Natural killer cell (primary cell): ENCODE measurements around the gene GPR152. TPM values are rescaled to one million over a fixed set of nuclear protein-coding genes. Genes with fewer than 3 reads are reported as not detected.
"Not testable (repeated sequence)": the region's sequence is repeated elsewhere in the genome, so short reads cannot be mapped to it uniquely, and the experiment has no call there.

Source experiments
- ATAC-seq, 3 donors: fragments of 150-1000 bp in 2 of 3; fragments of 200-7000 bp in 1 of 3; cut with Tn5 transposase; 1 replicate in 1 of 3; 2 replicates in 2 of 3; pipeline ENCODE4 v1.10.0; 2021; ENCODE audit warnings: mild to moderate bottlenecking in 2 of 3, moderate library complexity in 2 of 3
- DNase-seq, 2 donors: peaks; one replicate each; pipeline versions ENCODE4 v3.0.0 to v3.0.0-alpha.2; 2013 to 2021; ENCODE audit warnings: mixed read lengths in 1 of 2
- H3K27ac ChIP-seq: one replicate; pipeline ENCODE4 v1.5.1; 2013; ENCODE audit warnings: mild to moderate bottlenecking, low read length
- H3K27me3 ChIP-seq: one replicate; pipeline ENCODE4 v1.6.1; 2013; ENCODE audit warnings: low read length; ENCODE audit not compliant: control insufficient read depth, insufficient read depth
- H3K36me3 ChIP-seq: one replicate; pipeline ENCODE4 v1.6.1; 2013; ENCODE audit warnings: low read length; ENCODE audit not compliant: control insufficient read depth, insufficient read depth
- H3K4me1 ChIP-seq: one replicate; pipeline ENCODE4 v1.6.1; 2013; ENCODE audit warnings: low read length; ENCODE audit not compliant: control insufficient read depth, insufficient read depth
- H3K4me3 ChIP-seq: one replicate; pipeline ENCODE4 v1.5.1; 2013; ENCODE audit warnings: low read length
- H3K9me3 ChIP-seq: one replicate; pipeline ENCODE4 v1.6.1; 2013; ENCODE audit warnings: low read length; ENCODE audit not compliant: control insufficient read depth, insufficient read depth
- H3K27ac Mint-ChIP-seq, 2 donors: one replicate each; pipeline ENCODE4 v1.8.0; 2022; ENCODE audit warnings: mild to moderate bottlenecking in 2 of 2, mixed read lengths in 2 of 2, moderate library complexity in 1 of 2
- H3K27me3 Mint-ChIP-seq, 2 donors: one replicate each; pipeline ENCODE4 v1.8.0; 2022; ENCODE audit warnings: low read depth in 2 of 2, mixed read lengths in 2 of 2
- H3K36me3 Mint-ChIP-seq: one replicate; pipeline ENCODE4 v1.8.0; 2022; ENCODE audit warnings: mixed read lengths
- H3K4me1 Mint-ChIP-seq, 2 donors: one replicate each; pipeline ENCODE4 v1.8.0; 2022; ENCODE audit warnings: mixed read lengths in 2 of 2
- H3K4me3 Mint-ChIP-seq: one replicate; pipeline ENCODE4 v1.8.0; 2022; ENCODE audit warnings: mild to moderate bottlenecking, moderate library complexity, mixed read lengths
- H3K9me3 Mint-ChIP-seq, 2 donors: one replicate each; pipeline ENCODE4 v1.8.0; 2022; ENCODE audit warnings: mixed read lengths in 2 of 2
- CTCF ChIP-seq: fragments of 200-600 bp; IDR thresholded peaks from one replicate; pipeline ENCODE4 v1.8.0; 2022; ENCODE audit warnings: antibody characterized with exemption
- WGBS: methylation state at CpG from one replicate; pipeline ENCODE4 v1.1.7; 2013; ENCODE audit warnings: missing lambda C conversion rate; ENCODE audit not compliant: insufficient coverage; 5-methylcytosine and 5-hydroxymethylcytosine counted together
- intact Hi-C: fragments of 100-400 bp; cut with micrococcal nuclease; formaldehyde crosslinking; loops from one replicate; pipeline ENCODE4 v1.14.2; 2022
- total RNA-seq, 4 donors: library from RNA; stranded (reverse); fragments of 120-200 nt in 1 of 4; gene quantifications; one replicate each; pipeline versions ENCODE4 v1.2.3 to v1.2.4, GENCODE V29; 2013 to 2022

GPR152 gene
- total RNA-seq, 3 donors from 2014 or later (not counting 1 experiment from before 2014, with no cell fraction given) = 0.25 TPM; not detected in 2

GRCh38 chr11:67489885-67490726, 37.6 kb upstream of the GPR152 start:
- Histone ChIP-seq H3K27me3 (no peaks in the 10 kb centered on the region), H3K36me3 (peaks cover 73% of the 10 kb centered on the region), H3K4me3 (no peak overlapping the region), H3K9me3 (no peaks in the 10 kb centered on the region), H3K27ac (no peak overlapping the region), H3K4me1 (peaks cover 32% of the 10 kb centered on the region)
- H3K36me3 Mint-ChIP-seq = no peaks in the 10 kb centered on the region
- no peak for DNase-seq
- H3K4me1 Mint-ChIP-seq = peaks cover 26 to 33% of the 10 kb centered on the region in 2 donors
- H3K27me3 Mint-ChIP-seq = no peaks in the 10 kb centered on the region
- TF ChIP-seq CTCF = no peak
- peak overlapping the region; percentile 34 to 64 for H3K27ac Mint-ChIP-seq
- no peaks in the 10 kb centered on the region for H3K9me3 Mint-ChIP-seq
- WGBS = 90% methylated on average over 23 of the region's 23 CpGs
- H3K4me3 Mint-ChIP-seq = no peak overlapping the region
- intact Hi-C loops = no loop called here
- ATAC-seq = no peak

DNA sequence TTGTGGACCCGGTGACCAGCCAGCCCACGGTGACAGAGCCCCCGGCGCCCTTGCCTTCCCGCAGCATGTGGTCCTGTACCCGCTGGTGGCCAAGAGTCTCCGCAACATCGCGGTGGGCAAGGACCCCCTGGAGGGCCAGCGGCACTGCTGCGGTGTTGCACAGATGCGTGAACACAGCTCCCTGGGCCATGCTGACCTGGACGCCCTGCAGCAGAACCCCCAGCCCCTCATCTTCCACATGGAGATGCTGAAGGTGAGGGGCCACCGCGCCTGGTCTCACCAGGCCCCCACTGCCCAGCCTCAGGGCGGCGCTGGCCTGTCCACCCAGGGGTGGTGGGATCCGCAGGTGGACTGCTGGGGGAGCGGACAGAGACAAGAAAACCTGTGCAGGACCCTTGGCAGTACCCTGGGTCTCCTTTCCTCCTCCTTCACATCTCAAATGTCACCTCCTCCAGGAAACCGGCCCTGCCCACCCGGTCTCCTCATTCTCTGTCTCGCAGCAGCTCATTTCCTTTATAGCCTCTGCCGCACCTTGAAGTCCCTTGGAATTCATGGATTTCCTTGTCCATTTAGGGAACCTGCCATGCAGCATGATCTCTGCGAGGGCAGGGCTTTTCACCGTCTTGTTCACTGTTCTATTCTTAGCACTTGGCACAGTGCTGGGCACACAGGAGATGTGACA, 36.8 kb upstream of the GPR152 start:
- no peak overlapping the region for H3K4me3 Mint-ChIP-seq
- H3K4me1 Mint-ChIP-seq = peaks cover 33 to 41% of the 10 kb centered on the region in 2 donors
- Histone ChIP-seq H3K27ac (no peak overlapping the region), H3K27me3 (no peaks in the 10 kb centered on the region), H3K4me1 (peaks cover 40% of the 10 kb centered on the region), H3K36me3 (peaks cover 68% of the 10 kb centered on the region), H3K9me3 (no peaks in the 10 kb centered on the region), H3K4me3 (no peak overlapping the region)
- ATAC-seq (no peak), DNase-seq (no peak)
- H3K36me3 Mint-ChIP-seq = no peaks in the 10 kb centered on the region
- no peak for TF ChIP-seq CTCF
- WGBS = 95% methylated on average over 25 of the region's 25 CpGs
- no peaks in the 10 kb centered on the region for H3K27me3 Mint-ChIP-seq
- H3K27ac Mint-ChIP-seq = peak overlapping the region; percentile 34 to 64
- intact Hi-C loops = no loop called here
- no peaks in the 10 kb centered on the region for H3K9me3 Mint-ChIP-seq

DNA sequence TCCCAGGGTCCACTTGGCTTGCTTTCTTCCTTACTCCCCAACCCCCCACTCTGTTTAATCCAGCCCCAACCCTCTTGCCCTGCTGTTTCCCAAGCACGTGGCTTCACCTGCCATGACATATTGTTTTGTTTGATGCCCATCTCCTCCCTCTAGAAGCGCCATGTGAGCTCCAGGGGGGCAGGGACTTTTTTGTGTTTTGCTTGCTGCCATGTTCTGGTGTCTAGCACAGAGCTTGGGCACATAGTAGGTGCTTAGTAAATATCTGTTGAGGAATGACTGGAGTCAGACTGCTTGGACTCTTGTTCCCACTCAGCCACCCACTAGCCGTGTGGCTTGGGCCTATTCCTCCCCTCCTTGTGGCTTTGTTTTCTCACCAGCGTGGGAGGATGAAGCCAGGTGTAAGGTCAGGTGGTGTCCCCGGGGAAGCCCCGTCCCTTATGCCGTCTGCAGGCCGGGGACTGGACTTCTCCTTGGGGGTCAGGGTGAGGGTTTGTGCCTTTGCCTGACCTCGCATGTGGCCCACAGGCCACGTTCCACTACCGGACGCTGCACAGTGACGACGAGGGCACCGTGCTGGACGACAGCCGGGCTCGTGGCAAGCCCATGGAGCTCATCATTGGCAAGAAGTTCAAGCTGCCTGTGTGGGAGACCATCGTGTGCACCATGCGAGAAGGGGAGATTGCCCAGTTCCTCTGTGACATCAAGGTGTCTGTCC, 34.1 kb upstream of the GPR152 start:
- Mint-ChIP-seq H3K4me3 (peak overlapping the region; percentile 76), H3K27me3 (no peaks in the 10 kb centered on the region), H3K36me3 (no peaks in the 10 kb centered on the region), H3K9me3 (no peaks in the 10 kb centered on the region), H3K4me1 (peaks cover 55 to 62% of the 10 kb centered on the region in 2 donors), H3K27ac (peak overlapping the region; percentile 97 to 98)
- Histone ChIP-seq H3K27me3 (no peaks in the 10 kb centered on the region), H3K9me3 (no peaks in the 10 kb centered on the region), H3K4me3 (no peak overlapping the region), H3K27ac (peak overlapping the region; percentile 74), H3K4me1 (peaks cover 60% of the 10 kb centered on the region), H3K36me3 (peaks cover 44% of the 10 kb centered on the region)
- ATAC-seq (no peak), DNase-seq (peak in 1 of 2 donors; percentile 60)
- TF ChIP-seq CTCF = no peak
- WGBS = 52% methylated on average over 19 of the region's 20 CpGs
- intact Hi-C loops = no loop called here

DNA sequence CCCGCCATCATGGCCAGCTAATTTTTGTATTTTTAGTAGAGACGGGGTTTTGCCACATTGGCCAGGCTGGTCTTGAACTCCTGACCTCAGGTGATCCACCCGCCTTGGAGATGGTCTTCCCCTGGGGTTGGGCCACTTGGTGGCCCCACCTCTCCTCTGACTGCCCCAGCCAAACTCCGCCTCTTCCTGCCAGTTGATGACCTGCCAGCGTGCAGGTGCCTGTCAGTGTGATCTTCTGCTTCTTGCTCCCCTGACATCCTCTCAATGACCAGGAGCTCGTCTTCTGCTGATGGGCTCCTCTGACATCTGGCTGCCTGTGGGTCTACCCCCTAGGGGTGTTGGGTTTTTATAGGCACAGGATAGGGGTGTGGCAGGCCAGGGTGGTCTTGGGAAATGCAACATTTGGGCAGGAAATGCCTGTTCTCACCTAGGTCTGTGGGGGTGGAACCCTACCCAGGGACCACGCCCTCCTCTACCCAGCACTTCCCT, 33.4 kb upstream of the GPR152 start:
- ATAC-seq = not testable (repeated sequence)

More for the DNA sequence above, 33.4 kb upstream of the GPR152 start:
- not testable (repeated sequence) for H3K9me3 ChIP-seq, H3K4me3 ChIP-seq, H3K27me3 ChIP-seq, H3K27me3 Mint-ChIP-seq, H3K36me3 Mint-ChIP-seq, H3K9me3 Mint-ChIP-seq
- Histone ChIP-seq H3K4me1 (peaks cover 60% of the 10 kb centered on the region), H3K36me3 (peaks cover 36% of the 10 kb centered on the region), H3K27ac (peak overlapping the region; percentile 74)
- Mint-ChIP-seq H3K27ac (peak overlapping the region; percentile 97 to 98), H3K4me1 (peaks cover 55 to 62% of the 10 kb centered on the region in 2 donors), H3K4me3 (peak overlapping the region; percentile 76)
- intact Hi-C loops = loop anchor here (2.0 kb wide), 1 partner anchor 19 kb away; the partner anchor contains the start of gene PITPNM1
- 40% methylated on average over 7 of the region's 7 CpGs for WGBS
- peak in 1 of 2 donors; percentile 66 for DNase-seq
